Erythroblast (primary cell): Measurements from ENCODE around the gene FBXL17.

Experiments
- DNase-seq, 2 experiments: peaks; one replicate each; lab custom pipeline; 2025; lab: John Stamatoyannopoulos, UW
- GATA1 ChIP-seq: IDR thresholded peaks from 2 replicates; pipeline ENCODE4 v1.6.1; 2011; ENCODE audit warnings: low read depth, mild to moderate bottlenecking, control low read depth, low read length, moderate library complexity
- POLR2A ChIP-seq: IDR thresholded peaks from 2 replicates; pipeline ENCODE4 v1.6.1; 2011; ENCODE audit warnings: mild to moderate bottlenecking, low read length

The FBXL17 gene

DNA sequence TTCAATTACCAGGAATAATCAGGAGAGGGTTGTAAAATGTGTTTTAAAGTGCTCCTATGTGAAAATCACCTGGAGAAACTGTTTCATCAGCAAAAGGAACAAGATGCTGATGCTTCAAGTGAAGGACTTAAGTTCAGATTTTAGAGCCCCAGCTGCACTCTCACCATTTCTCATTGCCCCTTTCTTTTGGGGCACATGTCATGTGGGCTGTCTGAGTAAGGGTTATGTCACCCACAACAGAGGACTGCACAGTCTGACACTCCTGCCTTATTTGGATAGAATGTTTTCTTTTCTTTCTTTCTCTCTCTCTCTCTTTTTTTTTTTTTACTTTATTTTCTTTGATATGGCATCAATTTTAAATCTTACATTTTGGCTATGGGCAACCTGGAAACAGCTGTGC, 507.1 kb downstream of the FBXL17 start:
- DNase-seq, result no peak
- TF ChIP-seq POLR2A (no peak), GATA1 (no peak)

DNA sequence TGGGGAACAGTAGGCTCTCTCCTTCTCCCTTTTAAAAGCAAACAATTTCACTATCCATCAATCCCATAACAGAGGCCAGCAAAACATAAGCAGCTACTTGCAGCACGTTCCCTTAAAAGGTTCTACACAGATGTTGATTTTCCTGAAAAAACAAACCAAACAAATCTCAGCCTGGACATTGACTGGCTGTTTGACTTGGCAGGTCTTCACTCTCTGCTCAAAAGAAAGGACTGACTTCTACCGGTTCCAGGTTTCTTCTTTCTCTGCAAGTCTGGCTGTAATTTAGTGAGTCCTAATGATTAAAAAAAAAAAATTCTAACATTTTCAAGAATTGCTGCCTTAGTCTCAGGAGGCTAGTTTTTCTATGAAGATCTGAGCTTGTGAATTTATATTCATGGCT, 508.0 kb downstream of the FBXL17 start:
- DNase-seq, result no peak
- no peak for TF ChIP-seq GATA1
- no peak for TF ChIP-seq POLR2A

- no peak for DNase-seq
- no peak for TF ChIP-seq GATA1
- TF ChIP-seq POLR2A, result no peak
These were observed 510.9 kb downstream of the FBXL17 start for GRCh38 chr5:107871023-107871422.

DNA sequence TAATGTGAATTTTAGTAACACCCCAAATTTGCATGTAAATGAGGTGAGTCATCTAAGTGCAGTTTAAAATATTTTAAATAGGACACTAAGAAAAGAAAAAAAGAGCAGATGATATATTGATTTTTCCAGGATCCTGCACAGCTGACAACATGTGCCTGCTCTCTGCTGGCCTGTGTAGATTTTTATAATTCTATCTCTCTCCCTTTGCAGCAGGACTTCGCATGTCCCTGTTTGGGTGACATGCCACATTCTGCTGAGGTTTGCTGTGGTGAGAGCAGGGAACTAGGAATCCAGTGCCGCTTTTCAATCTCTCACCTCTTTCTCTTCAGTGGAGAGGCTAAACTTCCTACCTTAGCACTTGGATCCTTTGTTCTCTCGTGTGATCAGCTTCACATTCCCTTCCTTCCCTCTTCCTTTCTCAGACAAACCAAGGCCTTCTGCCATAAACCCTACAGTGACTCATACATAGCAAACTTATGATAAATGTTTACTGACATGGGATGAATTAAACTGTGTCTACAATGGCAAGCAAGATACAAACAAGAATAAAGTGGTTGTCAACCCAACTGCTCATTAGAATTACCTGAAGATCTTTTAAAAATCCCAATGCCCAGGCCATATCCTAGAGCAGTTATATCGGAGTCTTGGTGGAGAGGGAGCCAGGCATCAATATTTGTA, 512.3 kb downstream of the FBXL17 start:
- DNase-seq, result no peak

DNA sequence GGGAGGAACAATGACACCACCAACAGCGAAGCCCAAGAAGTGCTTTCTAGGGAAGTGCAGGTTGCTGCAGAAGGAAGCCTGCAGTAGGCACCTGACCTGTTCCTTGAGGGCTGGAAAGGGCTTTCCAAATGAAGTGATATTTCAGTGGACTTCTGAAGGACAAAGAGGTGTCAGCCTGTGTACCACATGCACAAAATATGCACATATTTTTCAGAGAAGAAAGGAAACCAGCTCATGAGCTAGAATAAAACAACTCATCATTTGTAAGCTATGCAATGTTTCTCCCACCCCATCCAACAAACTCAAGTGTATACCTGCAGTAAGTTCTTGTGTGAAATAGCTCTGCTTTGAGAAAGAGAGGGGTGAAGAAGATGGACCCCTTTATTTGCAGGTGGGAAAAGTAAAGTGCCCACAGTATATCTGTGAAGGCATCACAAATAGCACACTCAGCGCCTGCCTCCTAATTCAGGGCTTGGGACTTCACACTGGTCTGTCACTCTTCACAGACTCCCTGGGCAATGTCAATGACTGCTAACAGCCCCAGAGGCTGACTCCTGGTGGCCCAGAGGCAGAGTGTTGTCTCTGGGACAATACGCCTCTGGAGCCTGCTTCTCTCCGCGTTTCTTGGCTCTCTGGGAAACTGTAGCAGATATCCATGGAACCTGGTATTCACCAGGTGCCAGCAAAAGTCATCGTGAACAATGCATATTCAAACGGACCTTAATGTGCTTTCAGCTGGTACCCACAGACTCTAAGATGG, 513.1 kb downstream of the FBXL17 start:
- DNase-seq, result no peak
- TF ChIP-seq GATA1 (no peak), POLR2A (no peak)

More for the DNA sequence above, 512.3 kb downstream of the FBXL17 start:
- TF ChIP-seq GATA1 (no peak), POLR2A (no peak)

- DNase-seq, result no peak
- TF ChIP-seq POLR2A (no peak), GATA1 (no peak)
These were observed 514.6 kb downstream of the FBXL17 start for GRCh38 chr5:107867266-107867665.

GRCh38 chr5:107864793-107865192, 517.1 kb downstream of the FBXL17 start:
- TF ChIP-seq GATA1 (no peak), POLR2A (no peak)
- no peak for DNase-seq

- TF ChIP-seq POLR2A (no peak), GATA1 (no peak)
- no peak for DNase-seq
These were observed 518.8 kb downstream of the FBXL17 start for GRCh38 chr5:107863125-107863524.

GRCh38 chr5:107861565-107861964, 520.3 kb downstream of the FBXL17 start:
- no peak for TF ChIP-seq GATA1
- no peak for TF ChIP-seq POLR2A
- DNase-seq, result no peak

DNA sequence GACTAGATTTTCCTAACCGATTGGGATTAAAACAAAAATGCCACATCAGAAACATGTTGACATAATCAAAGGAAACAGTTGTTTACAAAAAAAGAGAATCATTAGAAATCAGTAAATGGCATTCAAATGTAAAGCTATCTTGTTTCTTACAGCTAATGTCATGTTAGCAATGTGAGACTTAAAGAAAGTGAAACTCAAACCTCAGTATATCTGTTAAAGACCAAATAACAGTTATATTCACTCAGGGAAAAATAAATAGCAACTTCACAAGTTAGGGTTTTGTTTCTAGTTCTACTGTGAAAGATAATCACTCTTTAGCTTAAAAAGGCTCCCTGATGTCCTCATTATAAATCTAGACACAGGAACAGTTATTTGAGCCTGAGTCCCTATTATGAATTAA, 521.9 kb downstream of the FBXL17 start:
- DNase-seq, result no peak
- TF ChIP-seq GATA1, result no peak

DNA sequence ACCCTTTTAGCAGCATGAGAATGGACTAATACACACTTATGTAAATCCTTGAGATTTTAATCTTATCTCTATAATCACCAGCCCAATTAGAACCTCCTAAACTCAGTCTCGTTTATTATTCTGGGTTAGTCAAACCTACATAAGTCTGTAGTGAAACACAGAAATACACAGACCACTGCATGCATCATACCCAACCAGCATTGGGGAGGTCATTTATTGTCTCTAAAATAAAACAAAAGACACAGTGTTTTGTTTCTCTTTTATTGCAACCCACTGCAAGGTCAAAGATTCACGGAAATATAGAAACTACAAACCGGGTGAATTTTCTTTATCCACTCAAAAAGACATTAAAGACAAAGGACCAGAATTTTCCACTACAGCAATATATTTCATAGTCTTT, 523.1 kb downstream of the FBXL17 start:
- TF ChIP-seq POLR2A, result no peak
- TF ChIP-seq GATA1, result no peak
- DNase-seq, result no peak

GRCh38 chr5:107858324-107858723, 523.6 kb downstream of the FBXL17 start:
- DNase-seq, result no peak

DNA sequence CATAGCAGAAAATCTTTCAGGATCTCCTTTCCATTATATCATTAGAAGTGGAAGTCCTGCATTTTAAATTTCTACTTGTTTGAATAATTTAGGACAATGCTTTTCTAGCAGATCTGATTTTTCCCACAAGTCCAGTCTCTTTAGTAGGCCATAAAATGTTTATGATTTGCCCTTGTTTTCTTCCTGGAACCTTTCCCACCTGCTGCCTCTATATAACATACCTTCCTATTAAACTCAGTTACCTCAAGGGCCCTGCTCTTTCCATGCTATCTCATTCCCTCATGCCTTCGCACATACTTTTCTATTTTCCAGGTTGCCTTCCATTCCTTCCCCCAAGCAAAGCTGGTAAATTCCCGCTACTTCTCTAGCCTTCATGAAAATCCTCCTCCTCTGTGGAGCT, 524.1 kb downstream of the FBXL17 start:
- TF ChIP-seq GATA1 (no peak), POLR2A (no peak)
- no peak for DNase-seq

More at GRCh38 chr5:107858324-107858723, 523.6 kb downstream of the FBXL17 start:
- TF ChIP-seq GATA1, result no peak
- TF ChIP-seq POLR2A, result no peak

DNA sequence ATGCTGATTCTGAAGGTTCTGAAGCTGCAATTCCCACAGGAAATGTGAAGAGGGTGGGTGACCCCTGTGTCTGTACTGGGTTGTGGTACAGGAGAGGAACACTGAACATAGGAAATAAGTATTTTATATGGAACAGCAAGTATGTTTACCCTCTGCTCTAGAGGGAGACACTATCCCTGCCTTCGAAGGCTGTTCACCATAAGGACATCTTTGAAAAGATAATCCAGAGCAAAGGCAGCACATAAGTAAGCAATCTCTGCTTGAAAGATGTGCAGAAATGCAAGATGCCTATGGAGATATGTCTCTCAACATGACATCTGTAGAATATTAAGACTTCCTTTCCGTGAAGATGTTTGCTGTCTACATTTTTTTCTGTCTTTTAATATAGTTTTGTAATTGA, 526.7 kb downstream of the FBXL17 start:
- TF ChIP-seq POLR2A, result no peak
- TF ChIP-seq GATA1, result no peak
- no peak for DNase-seq
